Mucosa of descending colon (tissue), 3 donors: ENCODE measurements around the gene FNDC1. TPM values are rescaled to one million over a fixed set of nuclear protein-coding genes. Genes with fewer than 3 reads are reported as not detected.

ENCODE experiments used
- ATAC-seq: fragments of 200-7000 bp; cut with Tn5 transposase; one replicate; pipeline ENCODE4 v1.9.1; 2020; ENCODE audit warnings: mild to moderate bottlenecking, moderate library complexity
- DNase-seq, 3 donors: peaks; one replicate each; pipeline ENCODE4 v3.0.0-alpha.2; 2020
- H3K36me3 ChIP-seq: fragments of 200-600 bp; one replicate; pipeline ENCODE4 v1.8.0; 2021; ENCODE audit warnings: low read depth, mild to moderate bottlenecking
- H3K4me1 ChIP-seq: fragments of 200-600 bp; one replicate; pipeline ENCODE4 v1.8.0; 2021; ENCODE audit warnings: low read depth, mild to moderate bottlenecking
- H3K4me3 ChIP-seq: fragments of 200-600 bp; one replicate; pipeline ENCODE4 v1.8.0; 2021; ENCODE audit warnings: mild to moderate bottlenecking
- H3K9me3 ChIP-seq: fragments of 200-600 bp; one replicate; pipeline ENCODE4 v1.8.0; 2021; ENCODE audit warnings: mild to moderate bottlenecking
- intact Hi-C, 2 donors: fragments of 100-400 bp; cut with DNase I in 1 of 2; cut with micrococcal nuclease in 1 of 2; formaldehyde crosslinking; loops; one replicate each; pipeline versions ENCODE4 v1.11.0 to v1.11.1; 2022; cut with DNase I, micrococcal nuclease
- total RNA-seq, 3 donors: library from RNA; stranded (reverse); fragmentation: NEBNext Ultra II Directional in 2 of 3; extraction: Animal tissue kit (Norgen Biotek cat#: 25700) in 2 of 3; gene quantifications; one replicate each; pipeline versions ENCODE4 v1.2.1 to v1.2.4, GENCODE V29; 2021 to 2023
- TF ChIP-seq, protein P1 (sequence below): fragments of 200-600 bp; IDR thresholded peaks from one replicate; pipeline ENCODE4 v1.8.0; 2022; ENCODE audit warnings: antibody characterized with exemption, mild to moderate bottlenecking
- donor health status: DM: no; HTN: no; CAD: no; lungs with moderate emphysema.
- donor health status: DM: no; HTN: no; CAD: no.
- donor health status: DM: no; HTN: yes; CAD: no.

The FNDC1 gene
- total RNA-seq, 3 donors from 2014 or later = 0.64 to 6.6 (median 0.89) TPM

DNA sequence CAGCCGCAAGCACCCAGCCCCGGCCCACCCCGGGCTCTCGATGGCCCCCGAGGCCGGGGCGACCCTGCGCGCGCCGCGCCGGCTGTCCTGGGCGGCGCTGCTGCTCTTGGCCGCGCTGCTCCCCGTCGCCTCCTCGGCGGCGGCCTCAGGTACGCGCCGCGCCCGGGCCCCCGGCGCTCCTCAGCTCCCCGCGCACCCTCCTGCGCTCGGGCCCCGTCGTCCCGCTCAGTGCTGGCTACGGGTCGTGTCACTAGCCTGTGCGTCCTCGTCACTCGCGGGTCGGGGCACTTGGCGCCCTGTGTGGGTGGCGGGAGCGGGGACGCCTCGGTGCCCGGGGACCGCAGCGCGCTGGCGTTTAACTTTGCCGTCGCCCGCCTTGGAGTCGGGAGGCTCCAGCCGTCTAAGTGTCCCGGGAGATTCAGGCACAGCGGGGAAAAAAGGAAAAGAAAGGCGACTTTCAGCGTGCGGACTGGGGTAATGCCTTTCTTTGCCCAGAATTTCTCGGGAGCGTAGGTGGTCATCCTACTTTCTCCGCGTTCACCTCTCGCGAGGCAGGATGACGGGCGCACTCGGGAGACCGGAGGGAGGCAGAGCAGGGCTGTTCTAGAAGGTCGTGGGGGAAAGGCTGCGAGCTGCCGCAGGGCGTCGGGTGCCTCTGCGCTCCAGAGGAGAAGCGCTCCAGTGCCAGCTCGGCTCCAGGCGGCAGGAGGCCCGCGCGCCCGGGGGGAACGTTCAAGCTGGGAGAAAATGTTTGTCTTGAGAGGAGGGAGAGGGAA is 545 bp downstream of the FNDC1 start:
- no peaks in the 10 kb centered on the region for H3K36me3 ChIP-seq
- H3K9me3 ChIP-seq = no peaks in the 10 kb centered on the region
- intact Hi-C loops = loop anchor here (5.0 to 10.0 kb wide), 2 partner anchors 483 to 485 kb away; no protein-coding TSS in a partner anchor
- ATAC-seq (peak; percentile 20), DNase-seq (peak in 1 of 3 donors; percentile 37)
- TF ChIP-seq, protein P1, sequence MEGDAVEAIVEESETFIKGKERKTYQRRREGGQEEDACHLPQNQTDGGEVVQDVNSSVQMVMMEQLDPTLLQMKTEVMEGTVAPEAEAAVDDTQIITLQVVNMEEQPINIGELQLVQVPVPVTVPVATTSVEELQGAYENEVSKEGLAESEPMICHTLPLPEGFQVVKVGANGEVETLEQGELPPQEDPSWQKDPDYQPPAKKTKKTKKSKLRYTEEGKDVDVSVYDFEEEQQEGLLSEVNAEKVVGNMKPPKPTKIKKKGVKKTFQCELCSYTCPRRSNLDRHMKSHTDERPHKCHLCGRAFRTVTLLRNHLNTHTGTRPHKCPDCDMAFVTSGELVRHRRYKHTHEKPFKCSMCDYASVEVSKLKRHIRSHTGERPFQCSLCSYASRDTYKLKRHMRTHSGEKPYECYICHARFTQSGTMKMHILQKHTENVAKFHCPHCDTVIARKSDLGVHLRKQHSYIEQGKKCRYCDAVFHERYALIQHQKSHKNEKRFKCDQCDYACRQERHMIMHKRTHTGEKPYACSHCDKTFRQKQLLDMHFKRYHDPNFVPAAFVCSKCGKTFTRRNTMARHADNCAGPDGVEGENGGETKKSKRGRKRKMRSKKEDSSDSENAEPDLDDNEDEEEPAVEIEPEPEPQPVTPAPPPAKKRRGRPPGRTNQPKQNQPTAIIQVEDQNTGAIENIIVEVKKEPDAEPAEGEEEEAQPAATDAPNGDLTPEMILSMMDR = no peak
- H3K4me3 ChIP-seq = no peak overlapping the region
- peaks cover 7% of the 10 kb centered on the region for H3K4me1 ChIP-seq

DNA sequence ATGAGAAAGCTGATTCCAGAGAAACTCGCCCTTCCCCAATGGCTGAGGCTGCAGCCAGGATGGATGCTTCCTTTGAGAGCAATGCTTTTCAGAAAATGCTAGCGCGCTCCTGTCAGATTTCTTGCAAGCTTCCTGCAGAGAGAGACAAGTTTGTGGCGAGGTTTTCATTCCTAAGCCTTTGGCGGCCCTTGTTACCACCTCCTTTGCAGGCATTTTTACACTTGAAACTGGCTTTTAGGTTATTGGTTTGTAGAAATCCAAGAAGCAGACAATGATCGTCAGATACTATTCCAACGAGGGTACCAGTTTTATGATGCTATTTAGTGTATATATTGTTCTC is 1.1 kb downstream of the FNDC1 start:
- Histone ChIP-seq H3K4me3 (no peak overlapping the region), H3K36me3 (no peaks in the 10 kb centered on the region), H3K9me3 (no peaks in the 10 kb centered on the region), H3K4me1 (peaks cover 7% of the 10 kb centered on the region)
- TF ChIP-seq, protein P1 = no peak
- ATAC-seq (no peak), DNase-seq (no peak)
- intact Hi-C loops = loop anchor here (5.0 to 10.0 kb wide), 2 partner anchors 482 to 484 kb away; no protein-coding TSS in a partner anchor

DNA sequence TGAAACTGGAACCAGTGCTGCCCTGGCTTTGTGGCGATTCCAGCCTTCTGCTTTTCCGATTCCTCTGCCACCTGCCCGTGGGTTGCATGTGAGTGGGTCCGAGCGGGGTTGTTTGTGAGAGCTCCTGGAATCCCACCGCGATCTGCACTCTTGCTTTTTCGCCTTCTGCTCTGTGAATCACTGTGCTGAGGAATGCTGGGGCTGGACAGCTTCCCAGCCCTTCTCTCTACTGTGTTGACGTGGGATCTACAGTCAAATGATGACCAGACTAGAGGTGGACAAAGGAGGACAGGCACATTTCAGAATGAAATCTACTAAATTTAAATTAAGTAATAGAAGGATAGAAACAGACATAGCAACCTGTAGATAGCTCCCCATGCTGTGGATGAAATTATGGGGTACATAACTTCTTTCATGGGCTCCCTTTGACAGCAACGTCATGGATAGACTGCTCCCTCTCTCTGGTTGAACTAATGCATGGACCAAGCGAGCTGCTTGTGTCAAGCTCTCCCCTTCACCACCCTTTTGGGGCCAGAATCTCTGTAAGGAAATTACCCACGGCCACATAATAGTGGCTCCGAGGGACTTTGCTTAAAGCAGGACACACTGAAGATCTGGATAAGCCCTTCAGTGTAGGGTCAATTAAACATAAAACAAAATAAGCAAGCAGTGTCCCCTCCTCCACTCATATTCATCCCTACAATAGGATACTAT is 2.0 kb downstream of the FNDC1 start:
- DNase-seq = no peak
- TF ChIP-seq, protein P1 = no peak
- intact Hi-C loops = loop anchor here (5.0 to 10.0 kb wide), 2 partner anchors 481 to 484 kb away; no protein-coding TSS in a partner anchor

DNA sequence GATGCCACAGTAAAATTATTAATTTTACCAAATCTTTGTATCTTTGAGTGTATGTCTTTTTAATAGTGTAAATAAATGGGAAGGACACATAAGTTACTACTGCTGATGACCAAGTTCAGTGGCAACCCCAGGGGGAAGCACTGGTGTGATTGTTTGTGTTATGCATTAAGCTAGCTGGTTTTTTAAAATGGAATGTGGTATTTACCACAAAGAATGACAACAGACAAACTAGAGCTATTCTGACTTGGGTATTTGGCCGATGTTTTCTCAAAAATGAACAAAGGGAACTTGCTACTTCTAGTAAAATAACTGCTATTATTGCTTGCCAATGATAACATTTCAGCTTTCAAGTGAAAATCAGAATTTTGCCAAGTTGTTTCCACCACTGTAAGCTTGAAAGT is 2.9 kb downstream of the FNDC1 start:
- DNase-seq (no peak), ATAC-seq (no peak)
- TF ChIP-seq, protein P1 = no peak
- Histone ChIP-seq H3K36me3 (no peaks in the 10 kb centered on the region), H3K4me3 (no peak overlapping the region), H3K4me1 (peaks cover 7% of the 10 kb centered on the region), H3K9me3 (no peaks in the 10 kb centered on the region)
- intact Hi-C loops = loop anchor here (5.0 to 10.0 kb wide), 2 partner anchors 480 to 483 kb away; no protein-coding TSS in a partner anchor

More for the DNA sequence above, 2.0 kb downstream of the FNDC1 start:
- ATAC-seq = no peak
- no peak overlapping the region for H3K4me3 ChIP-seq
- peaks cover 7% of the 10 kb centered on the region for H3K4me1 ChIP-seq
- no peaks in the 10 kb centered on the region for H3K9me3 ChIP-seq
- H3K36me3 ChIP-seq = no peaks in the 10 kb centered on the region

DNA sequence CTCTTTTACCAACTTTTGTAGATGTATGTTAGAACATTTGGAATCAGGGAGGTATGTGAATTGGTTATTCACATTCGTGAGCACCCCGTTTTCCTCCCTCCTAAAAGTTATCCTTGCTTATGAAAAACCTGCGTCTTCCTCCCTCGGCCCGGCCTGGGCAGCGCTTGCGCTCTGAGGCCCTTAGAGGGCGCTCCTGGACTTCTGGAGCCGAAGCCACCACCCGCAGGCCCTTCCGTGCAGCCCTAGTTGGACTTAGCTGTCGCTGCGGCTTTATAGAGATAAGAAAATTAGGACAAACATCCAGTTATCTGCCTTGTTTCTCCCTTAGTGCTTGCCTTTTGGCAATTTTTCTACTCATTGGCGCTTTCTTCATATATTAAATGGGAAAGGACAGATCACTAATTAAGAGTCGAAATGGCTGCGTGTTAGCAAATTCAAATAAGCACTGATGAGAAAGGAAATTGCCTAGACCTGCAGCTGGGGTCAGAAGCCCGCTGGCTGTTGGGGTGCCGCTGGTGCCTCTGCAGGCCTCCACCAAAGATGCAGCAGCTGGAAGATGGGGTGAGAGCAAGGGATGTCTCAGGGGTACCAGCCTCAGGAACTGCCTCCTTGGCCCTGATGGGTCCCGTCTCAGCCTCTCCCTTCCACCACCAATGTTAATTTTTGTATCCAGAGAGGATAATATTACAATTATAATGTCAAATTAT is 5.2 kb downstream of the FNDC1 start:
- no peak overlapping the region for H3K4me3 ChIP-seq
- ATAC-seq = peak; percentile 85

More for the DNA sequence above, 5.2 kb downstream of the FNDC1 start:
- H3K4me1 ChIP-seq = peaks cover 7% of the 10 kb centered on the region
- H3K9me3 ChIP-seq = no peaks in the 10 kb centered on the region
- intact Hi-C loops = loop anchor here (5.0 to 10.0 kb wide), 2 partner anchors 478 to 480 kb away; no protein-coding TSS in a partner anchor
- TF ChIP-seq, protein P1 = peak; percentile 84
- H3K36me3 ChIP-seq = no peaks in the 10 kb centered on the region
- DNase-seq = peak; percentile 63 to 73 (median 73)
